ENCODE results near the gene PSME2. TPM values are rescaled to one million over a fixed set of nuclear protein-coding genes. Genes with fewer than 3 reads are reported as not detected.

PSME2 gene
- total and polyA plus RNA-seq, 9 of the 15 experiments (the other 6 are each of a cell fraction or from before 2014, with no cell fraction given): 111 to 579 (median 159) TPM

DNA sequence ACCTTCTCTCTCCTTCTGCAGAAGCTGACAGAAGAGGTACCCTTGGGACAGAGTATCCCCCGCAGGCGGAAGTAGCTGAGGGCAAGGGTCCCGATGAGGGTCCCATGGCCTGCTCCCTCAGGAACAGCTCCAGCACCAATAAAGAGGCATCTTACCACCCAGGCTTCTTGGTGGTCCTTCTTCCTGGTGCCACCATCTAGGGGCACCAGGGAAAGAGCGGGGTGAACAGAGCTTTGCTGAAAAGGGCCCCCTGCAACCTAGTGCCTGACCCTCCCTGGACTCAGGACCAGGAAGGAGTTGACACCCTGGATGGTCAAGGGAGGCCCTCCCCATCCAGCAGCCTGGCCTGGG lies 14.1 kb upstream of the PSME2 start:
- WGBS (ENCODE audit: insufficient coverage, low coverage, missing lambda C conversion rate): 100% methylated on average over 3 of the region's 4 CpGs
- intact Hi-C loops (cut with micrococcal nuclease): no loop called here
- Histone ChIP-seq H3K4me3 (no peak overlapping the region), H3K27me3 (ENCODE audit: control insufficient read depth in 2 of 2, insufficient read depth in 2 of 2, low read length in 2 of 2) (no peaks in the 10 kb centered on the region), H3K4me1 (replicated peaks in 1 of 2; ENCODE audit: control insufficient read depth in 2 of 2, insufficient read depth in 2 of 2, low read length in 2 of 2) (peaks cover 10 to 23% of the 10 kb centered on the region in 2 experiments; a peak in 4 of 5 replicates), H3K36me3 (ENCODE audit: control insufficient read depth, insufficient read depth, low read length) (peaks cover 70% of the 10 kb centered on the region; the same call in 2 of the 3 replicates), H3K9ac (ENCODE audit: insufficient read depth in 1 of 2, low read depth in 2 of 2, low read length in 2 of 2) (no peak overlapping the region), H3K9me3 (replicated peaks; ENCODE audit: control insufficient read depth, insufficient read depth, low read depth, low read length) (no peaks in the 10 kb centered on the region), H3K9me1 (ENCODE audit: control insufficient read depth, insufficient read depth, low read length) (no peaks in the 10 kb centered on the region), H3K79me2 (ENCODE audit: control insufficient read depth, insufficient read depth, low read length) (peaks cover 10% of the 10 kb centered on the region; the same call in 2 of the 3 replicates), H3K4me2 (ENCODE audit: insufficient read depth, low read length) (peak overlapping the region; percentile 37; the same call in 1 of the 2 replicates), H2AFZ (ENCODE audit: low read depth, low read length) (no peak overlapping the region), H3K27ac (ENCODE audit: extremely low read depth, low read depth, low read length) (peak overlapping the region; percentile 35; the same call in 1 of the 3 replicates), H4K20me1 (replicated peaks; ENCODE audit: control insufficient read depth, insufficient read depth, low read length) (no peaks in the 10 kb centered on the region)
- no peak for FAIRE-seq
- TF ChIP-seq TBL1XR1 (IDR thresholded peaks at IDR 0.05; ENCODE audit: low read length in 2 of 2) (no peak), SMAD3 (CRISPR knock-in tag; conservative IDR thresholded peaks at IDR 0.05) (no peak), ZNF224 (CRISPR knock-in tag; IDR thresholded peaks at IDR 0.05) (no peak), NCOA2 (IDR thresholded peaks at IDR 0.05; ENCODE audit: partially characterized antibody in 2 of 2) (no peak), PYGO2 (tag; IDR thresholded peaks at IDR 0.05) (no peak), TFE3 (CRISPR knock-in tag; IDR thresholded peaks at IDR 0.05) (no peak), MTA3 (IDR thresholded peaks at IDR 0.05; ENCODE audit: borderline replicate concordance) (no peak), COPS2 (conservative IDR thresholded peaks at IDR 0.05) (no peak)
- TF ChIP-seq, protein P1, sequence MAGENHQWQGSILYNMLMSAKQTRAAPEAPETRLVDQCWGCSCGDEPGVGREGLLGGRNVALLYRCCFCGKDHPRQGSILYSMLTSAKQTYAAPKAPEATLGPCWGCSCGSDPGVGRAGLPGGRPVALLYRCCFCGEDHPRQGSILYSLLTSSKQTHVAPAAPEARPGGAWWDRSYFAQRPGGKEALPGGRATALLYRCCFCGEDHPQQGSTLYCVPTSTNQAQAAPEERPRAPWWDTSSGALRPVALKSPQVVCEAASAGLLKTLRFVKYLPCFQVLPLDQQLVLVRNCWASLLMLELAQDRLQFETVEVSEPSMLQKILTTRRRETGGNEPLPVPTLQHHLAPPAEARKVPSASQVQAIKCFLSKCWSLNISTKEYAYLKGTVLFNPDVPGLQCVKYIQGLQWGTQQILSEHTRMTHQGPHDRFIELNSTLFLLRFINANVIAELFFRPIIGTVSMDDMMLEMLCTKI (IDR thresholded peaks at IDR 0.05; ENCODE audit: partially characterized antibody): no peak
- TF ChIP-seq, protein P2, sequence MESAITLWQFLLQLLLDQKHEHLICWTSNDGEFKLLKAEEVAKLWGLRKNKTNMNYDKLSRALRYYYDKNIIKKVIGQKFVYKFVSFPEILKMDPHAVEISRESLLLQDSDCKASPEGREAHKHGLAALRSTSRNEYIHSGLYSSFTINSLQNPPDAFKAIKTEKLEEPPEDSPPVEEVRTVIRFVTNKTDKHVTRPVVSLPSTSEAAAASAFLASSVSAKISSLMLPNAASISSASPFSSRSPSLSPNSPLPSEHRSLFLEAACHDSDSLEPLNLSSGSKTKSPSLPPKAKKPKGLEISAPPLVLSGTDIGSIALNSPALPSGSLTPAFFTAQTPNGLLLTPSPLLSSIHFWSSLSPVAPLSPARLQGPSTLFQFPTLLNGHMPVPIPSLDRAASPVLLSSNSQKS (CRISPR knock-in tag; IDR thresholded peaks at IDR 0.05): no peak
- no peak for DNase-seq (ENCODE audit: extremely low read depth in 1 of 4, low spot score in 3 of 4)
- BruUV-seq (replicated peaks): no TSS peak
- in situ Hi-C loops (cut with MboI): no loop called here
- ChIA-PET CTCF (ENCODE audit: low intra/inter-chr PET ratio) (interaction anchor here (0.8 kb wide), 1 partner anchor 147 kb away, joined by 4 read pairs; no protein-coding TSS in a partner anchor), POLR2A (interaction anchor here (0.9 to 1.9 kb wide), 8 partner anchors 11 to 80 kb away, joined by 3 to 9 read pairs (median 4); partner anchors contain the start of genes IPO4, PCK2, PSME2 and RNF31)
- no peak; the same call in 2 of the 3 replicates for ATAC-seq

Data from K562 (cell line).